ENCODE measurements around the gene WDR43.

The WDR43 gene

DNA sequence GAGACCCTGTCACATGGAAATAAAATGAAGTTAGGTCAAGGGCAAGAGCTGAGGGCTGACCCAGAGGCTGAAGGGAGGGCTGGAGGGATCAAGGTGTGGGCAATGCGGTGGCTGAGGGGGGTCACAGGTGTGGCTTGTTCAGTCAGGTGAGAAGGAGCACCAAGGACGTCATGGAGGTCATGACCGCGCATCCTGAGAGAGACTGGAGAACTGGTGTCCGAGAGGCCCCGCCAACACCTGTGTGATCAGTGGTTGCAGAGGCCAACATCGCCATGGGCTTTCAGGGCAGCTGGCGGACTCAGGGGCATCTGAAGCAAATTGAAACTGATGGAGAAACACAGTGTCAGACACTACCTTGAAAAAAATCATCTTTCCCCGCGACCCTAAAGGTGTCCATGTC is 99.6 kb downstream of the WDR43 start:
- DNase-seq (ENCODE audit: low read depth) = no peak

DNA sequence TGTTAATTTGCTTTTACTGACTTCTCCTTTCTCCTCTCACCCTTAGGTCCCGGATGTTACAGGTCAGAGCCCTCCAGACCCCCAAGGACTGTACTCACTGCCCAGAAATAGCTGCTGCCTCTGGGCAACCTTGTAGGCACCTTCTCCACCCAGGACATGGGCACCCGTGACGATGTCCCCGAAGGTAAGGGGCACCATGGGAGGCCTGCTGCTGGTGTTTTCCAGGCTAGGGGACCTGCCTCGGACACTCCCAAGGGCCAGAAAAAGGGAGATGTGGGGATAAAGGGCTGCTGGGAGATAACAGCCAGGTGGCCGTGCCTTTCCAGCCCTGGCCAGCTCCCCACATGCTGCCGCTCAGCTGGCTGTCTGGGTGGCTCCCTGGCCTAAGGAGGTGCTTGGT is 100.2 kb downstream of the WDR43 start:
- DNase-seq (ENCODE audit: low read depth) = no peak

DNA sequence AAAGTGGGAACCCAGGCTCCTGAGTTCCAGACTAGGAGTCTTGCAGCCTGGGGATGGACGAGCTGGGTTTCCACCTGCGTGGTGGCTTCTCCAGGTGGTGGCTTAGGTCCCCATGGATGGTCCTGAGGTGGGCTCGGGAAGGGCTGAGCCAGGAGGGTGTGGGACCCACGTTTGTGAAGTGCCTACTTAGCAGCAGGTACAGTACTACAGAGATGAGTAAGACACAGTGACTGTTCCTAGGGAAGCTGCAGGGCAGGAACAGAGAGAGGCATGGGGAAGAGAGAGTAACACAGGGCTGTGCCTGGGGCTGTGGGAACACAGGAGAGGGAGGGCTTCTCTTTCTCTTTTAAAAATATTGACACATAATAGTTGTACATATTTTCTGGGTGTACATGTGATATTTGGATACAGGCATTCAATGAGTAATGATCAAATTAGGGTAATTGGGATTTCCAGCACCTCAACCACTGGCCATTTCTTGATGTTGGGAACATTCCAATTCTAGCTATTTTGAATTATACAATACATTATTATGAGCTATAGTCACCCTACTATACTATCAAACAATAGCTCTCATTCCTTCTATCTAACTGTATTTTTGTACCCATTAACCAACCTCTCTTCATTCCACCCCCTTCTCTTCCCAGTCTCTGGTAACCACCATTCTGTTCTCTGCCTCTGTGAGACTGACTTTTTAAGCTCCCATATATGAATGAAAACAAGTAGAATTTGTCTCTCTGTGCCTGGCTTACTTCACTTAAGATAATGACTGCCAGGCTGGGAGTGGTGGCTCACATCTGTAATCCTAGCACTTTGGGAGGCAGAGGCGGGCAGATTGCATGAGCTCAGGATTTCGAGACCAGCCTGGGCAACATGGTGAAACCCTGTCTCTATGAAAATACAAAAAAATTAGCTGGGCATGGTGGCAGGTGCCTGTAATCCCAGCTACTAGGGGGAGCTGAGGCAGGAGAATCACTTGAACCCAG is 101.6 kb downstream of the WDR43 start:
- no peak for DNase-seq (ENCODE audit: low read depth)

DNA sequence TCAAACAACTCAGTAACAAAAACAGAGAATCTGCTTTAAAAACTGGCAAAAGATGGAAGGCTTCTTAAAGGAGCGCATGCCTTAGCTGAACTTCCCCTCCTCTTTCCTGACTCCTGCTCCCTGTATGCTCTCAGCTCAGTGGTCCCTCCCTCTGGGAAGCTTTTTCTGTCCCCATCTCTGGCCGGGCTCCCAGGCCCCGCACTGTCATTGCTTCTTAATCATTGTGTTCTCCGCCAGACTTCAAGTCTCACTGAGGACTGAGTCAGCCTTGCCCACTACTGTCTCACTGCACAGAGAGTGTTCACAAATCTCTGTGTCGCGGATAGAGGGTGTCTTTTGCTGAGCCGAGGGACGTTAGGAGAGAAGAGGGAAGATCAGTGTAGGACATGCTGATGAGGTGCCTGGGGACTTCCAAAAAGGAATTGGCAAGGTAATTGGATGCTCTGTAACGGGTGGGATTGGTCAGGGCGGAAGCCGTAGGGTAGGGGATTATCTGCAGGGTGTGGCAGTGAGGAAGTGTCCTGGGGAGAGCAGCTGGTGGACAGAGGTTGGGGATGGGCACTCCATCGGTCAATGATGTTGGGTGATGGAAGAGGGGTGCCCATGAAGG is 102.9 kb downstream of the WDR43 start:
- DNase-seq (ENCODE audit: low read depth) = no peak

Measured in activated gamma-delta T cell treated with anti-CD3 and anti-CD28 coated beads, Interleukin-2, amount 50 U/mL, for 16 hours (primary cell).